GM11168 (cell line): ENCODE measurements around the gene MICALL1.
"Not testable (repeated sequence)": the region's sequence is repeated elsewhere in the genome, so short reads cannot be mapped to it uniquely, and the experiment has no call there.

ENCODE experiments used
- in situ Hi-C: fragments of 300-500 bp; cut with MboI; formaldehyde crosslinking; loops from one replicate; pipeline ENCODE4 v1.12.0; 2022; ENCODE audit warnings: low sequenced_read_pairs; ENCODE audit not compliant: unreplicated experiment

Gene MICALL1

GRCh38 chr22:37926771-37927636 is 20.9 kb downstream of the MICALL1 start:
- in situ Hi-C loops: no loop called here

GRCh38 chr22:37927637-37927936 is 21.5 kb downstream of the MICALL1 start:
- in situ Hi-C loops: no loop called here

DNA sequence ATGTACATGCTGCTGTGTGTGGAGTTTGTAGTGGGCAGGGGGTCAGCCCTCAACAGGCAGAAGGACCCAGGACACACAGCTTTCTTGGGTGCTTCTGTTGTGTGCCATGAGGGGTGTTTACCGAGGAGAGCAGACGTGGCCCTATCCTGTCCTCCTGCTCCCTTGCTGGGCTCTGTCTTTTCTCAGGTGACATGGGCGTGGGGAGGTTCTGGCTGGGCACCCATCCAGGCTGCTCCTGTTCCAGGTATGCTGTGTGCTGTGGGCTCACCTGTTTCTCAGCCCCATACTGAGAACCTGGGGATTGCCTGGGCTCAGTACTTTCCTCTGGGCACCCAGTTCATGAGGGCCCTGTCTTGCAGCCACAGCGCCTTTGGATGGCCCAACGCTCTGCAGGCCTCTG is 23.3 kb downstream of the MICALL1 start:
- in situ Hi-C loops: no loop called here

DNA sequence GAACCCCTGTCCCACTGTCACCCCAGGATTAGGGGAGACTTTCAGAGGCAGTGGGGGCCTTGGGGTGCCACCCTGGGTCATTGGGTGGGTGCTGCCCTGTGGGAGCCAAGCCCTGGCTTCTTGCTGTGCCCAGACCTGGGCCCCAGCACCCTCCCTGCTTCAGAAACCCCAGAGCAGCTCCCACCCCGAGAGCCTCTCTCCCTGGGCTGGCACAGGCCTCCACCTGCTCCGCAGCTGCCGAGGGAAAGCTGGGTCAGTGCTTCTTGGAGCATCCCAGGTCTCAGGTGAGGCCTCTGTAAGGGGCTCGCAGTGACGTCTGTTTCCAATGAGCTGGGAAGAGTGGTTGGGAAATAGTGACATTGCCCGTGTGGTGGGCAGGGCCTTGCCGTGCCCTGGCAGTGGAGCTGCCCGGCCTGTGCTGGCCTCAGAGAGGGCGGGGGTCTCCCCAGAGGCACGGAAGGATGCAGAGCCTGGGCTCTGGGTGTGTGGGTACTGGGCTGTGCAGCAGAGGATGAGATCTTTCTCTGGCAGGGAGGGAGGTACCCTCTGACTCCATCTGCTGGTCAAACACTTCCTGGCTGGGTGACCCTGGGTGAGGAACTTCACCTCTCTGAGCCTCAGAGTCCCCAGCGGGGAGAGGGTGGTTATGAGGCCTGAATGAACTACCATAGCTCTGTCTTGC is 24.3 kb downstream of the MICALL1 start:
- in situ Hi-C loops: no loop called here

- in situ Hi-C loops: no loop called here
Measured at GRCh38 chr22:37930952-37931440, 24.9 kb downstream of the MICALL1 start.

DNA sequence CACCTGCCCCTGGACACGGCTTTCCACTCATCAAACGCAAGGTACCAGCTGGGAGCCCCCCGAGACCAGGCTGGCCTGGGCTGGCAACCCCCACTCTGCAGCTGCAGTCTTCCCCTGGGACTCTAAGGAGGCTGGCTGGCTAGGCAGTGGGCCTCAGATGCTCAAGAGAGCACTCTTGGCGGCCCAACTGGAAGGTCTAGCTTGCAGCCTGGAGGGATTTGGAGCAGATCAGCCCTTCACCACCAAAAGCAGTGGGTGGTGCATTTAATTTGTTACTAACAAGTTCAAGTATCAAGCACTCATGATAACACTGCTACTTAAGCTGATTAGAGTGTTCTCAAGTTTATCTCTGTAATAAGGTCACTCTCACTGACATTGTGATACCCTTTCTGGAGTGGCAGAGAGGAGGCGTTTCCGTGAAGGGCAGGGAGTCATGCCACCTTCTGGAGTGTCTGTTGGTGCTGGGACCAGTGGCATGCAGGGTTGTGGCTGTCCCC is 25.8 kb downstream of the MICALL1 start:
- in situ Hi-C loops: no loop called here

- in situ Hi-C loops: no loop called here
Measured at GRCh38 chr22:37932401-37932800, 26.3 kb downstream of the MICALL1 start.

DNA sequence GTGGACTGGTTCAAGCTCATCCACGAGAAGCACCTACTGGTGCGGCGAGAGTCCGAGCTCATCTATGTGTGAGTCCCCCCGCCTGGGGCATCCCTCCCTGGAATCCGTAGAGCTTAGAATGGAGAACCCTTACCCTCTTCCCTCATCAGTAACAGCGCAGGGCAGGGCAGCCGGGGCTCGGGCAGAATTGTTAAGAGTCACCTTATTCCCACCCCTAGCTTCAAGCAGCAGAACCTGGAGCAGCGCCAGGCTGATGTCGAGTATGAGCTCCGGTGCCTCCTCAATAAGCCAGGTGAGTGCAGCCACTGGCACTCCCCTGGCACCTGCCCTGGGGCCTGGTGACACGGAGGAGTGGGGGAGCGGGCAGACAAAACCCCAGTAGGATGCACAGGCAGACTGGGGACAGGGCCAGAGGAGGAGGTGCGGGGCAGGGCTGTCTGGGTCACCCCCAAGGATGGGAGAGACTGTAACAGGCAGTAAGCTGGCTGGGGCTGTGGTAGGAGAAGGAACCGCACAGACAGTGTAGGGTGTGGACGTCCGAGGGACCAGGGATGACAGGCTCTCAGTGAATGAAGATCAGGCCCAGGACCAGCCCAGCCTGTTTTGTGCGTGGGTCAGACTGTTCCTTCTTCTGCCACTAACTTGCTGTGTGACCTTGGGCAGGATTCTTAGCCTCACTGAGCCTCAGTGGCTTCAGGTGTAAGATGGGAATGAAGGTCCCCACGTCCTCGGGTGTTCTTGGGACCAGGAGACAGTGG is 26.9 kb downstream of the MICALL1 start:
- in situ Hi-C loops: no loop called here

- in situ Hi-C loops: no loop called here
Measured at GRCh38 chr22:37933711-37934376, 27.7 kb downstream of the MICALL1 start.

GRCh38 chr22:37940698-37941376 is 34.7 kb downstream of the MICALL1 start:
- in situ Hi-C loops: no loop called here

- in situ Hi-C loops: no loop called here
Measured at GRCh38 chr22:37942133-37942532, 36.0 kb downstream of the MICALL1 start.

- in situ Hi-C loops: no loop called here
Measured at GRCh38 chr22:37943136-37943824, 37.2 kb downstream of the MICALL1 start.

GRCh38 chr22:37943825-37944198 is 37.7 kb downstream of the MICALL1 start:
- in situ Hi-C loops: no loop called here

GRCh38 chr22:37944423-37944822 is 38.3 kb downstream of the MICALL1 start:
- in situ Hi-C loops: not testable (repeated sequence)

DNA sequence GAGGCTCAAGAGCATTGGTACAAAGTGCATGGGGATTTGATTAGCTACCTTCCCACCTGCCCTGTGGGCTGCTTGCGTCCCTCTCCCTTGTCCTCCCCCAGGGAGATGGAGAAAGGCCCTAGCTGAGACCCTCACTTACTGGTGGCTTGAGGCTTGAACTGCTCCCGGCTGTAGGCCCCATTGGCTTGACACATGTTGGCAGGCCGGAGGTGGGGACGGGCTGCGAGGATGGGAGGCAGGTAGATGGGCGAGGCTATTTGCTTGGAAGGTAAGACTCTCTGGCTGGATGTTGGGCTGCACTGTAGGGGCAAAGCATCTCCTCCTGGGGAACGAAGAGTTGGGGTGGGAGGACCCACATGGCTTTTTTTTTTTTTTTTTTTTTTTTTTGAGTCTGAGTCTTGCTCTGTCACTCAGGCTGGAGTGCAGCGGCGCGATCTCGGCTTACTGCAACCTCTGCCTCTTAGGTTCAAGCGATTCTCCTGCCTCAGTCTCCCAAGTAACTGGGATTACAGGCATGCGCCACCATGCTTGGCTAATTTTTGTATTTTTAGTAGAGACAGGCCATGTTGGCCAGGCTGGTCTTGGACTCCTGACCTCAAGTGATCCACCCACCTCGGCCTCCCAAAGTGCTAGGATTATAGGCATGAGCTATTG is 41.2 kb downstream of the MICALL1 start:
- in situ Hi-C loops: not testable (repeated sequence)

GRCh38 chr22:37951305-37951704 is 45.2 kb downstream of the MICALL1 start:
- in situ Hi-C loops: no loop called here

GRCh38 chr22:37952629-37953028 is 46.5 kb downstream of the MICALL1 start:
- in situ Hi-C loops: not testable (repeated sequence)

DNA sequence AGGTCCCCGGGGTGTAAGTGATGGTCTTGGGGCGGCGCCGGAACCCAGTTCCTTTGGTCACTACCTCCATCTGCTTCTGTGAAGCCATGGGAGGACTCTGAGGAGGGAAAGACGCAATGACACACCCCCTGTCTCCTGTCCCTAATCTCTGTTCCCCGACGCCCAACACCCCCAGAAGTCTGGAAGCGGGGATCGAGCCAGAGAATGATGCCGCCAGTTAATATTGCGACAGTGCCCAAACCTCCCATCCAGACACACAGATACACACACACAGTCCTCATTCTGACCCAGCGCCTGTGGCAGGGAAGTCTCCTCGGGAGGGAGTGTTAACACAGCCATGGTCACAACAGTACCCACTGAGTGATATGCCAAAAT is 47.0 kb downstream of the MICALL1 start:
- in situ Hi-C loops: no loop called here
